ENCODE data around the gene TVP23B.
"Not testable (repeated sequence)": the region's sequence is repeated elsewhere in the genome, so short reads cannot be mapped to it uniquely, and the experiment has no call there.

- not testable (repeated sequence) for TF ChIP-seq CTCF (IDR thresholded peaks at IDR 0.05; ENCODE audit: low read length); EZH2 (optimal IDR thresholded peaks at IDR 0.05; ENCODE audit: low read depth, low read length)
These were observed 34.9 kb downstream of the TVP23B start for GRCh38 chr17:18815924-18816323.

Data from MM.1S (cell line).